SU-DHL-6 (cell line): ENCODE measurements around the gene DIP2C.

ENCODE experiments used
- CTCF ChIP-seq: fragments of 200-600 bp; sonication (generic); IDR thresholded peaks from one replicate; pipeline ENCODE4 v1.5.1; 2017; ENCODE audit warnings: antibody characterized with exemption, mild to moderate bottlenecking, low read length, moderate library complexity; ENCODE audit not compliant: insufficient read depth, poor library complexity, severe bottlenecking
- EZH2phosphoT487 ChIP-seq: fragments of 200-600 bp; sonication (generic), shearing (Covaris generic); conservative IDR thresholded peaks from 2 replicates; pipeline ENCODE4 v1.6.1; 2018; ENCODE audit warnings: mild to moderate bottlenecking, antibody characterized with exemption, low read length, moderate library complexity, mixed read lengths

GRCh38 chr10:630581-631073 is 58.8 kb downstream of the DIP2C start:
- TF ChIP-seq CTCF (no peak), EZH2phosphoT487 (no peak)
